Endodermal cell (in vitro differentiated cells): ENCODE measurements around the gene CDH26. TPM values are rescaled to one million over a fixed set of nuclear protein-coding genes. Genes with fewer than 3 reads are reported as not detected.
A peak's percentile ranks its signal among the peaks of the same experiment; 100 is the strongest.

ENCODE experiments used
- DNase-seq: peaks from one replicate; pipeline ENCODE4 v3.0.0-alpha.2; 2017
- H3K27ac ChIP-seq: 2 replicates; pipeline ENCODE4 v1.5.1; 2013; ENCODE audit warnings: mild to moderate bottlenecking, low read depth, low read length, moderate library complexity
- H3K27me3 ChIP-seq: 2 replicates; pipeline ENCODE4 v1.6.1; 2013; ENCODE audit warnings: mild to moderate bottlenecking, low read length, moderate library complexity; ENCODE audit not compliant: insufficient read depth, control insufficient read depth, poor library complexity, severe bottlenecking
- H3K36me3 ChIP-seq: 2 replicates; pipeline ENCODE4 v1.7.0; 2013; ENCODE audit warnings: mild to moderate bottlenecking, low read length, moderate library complexity; ENCODE audit not compliant: control insufficient read depth, insufficient read depth
- H3K4me1 ChIP-seq: one replicate; pipeline ENCODE4 v1.7.0; 2013; ENCODE audit warnings: low read length; ENCODE audit not compliant: control insufficient read depth, insufficient read depth
- H3K4me3 ChIP-seq: 2 replicates; pipeline ENCODE4 v1.5.1; 2013; ENCODE audit warnings: mild to moderate bottlenecking, low read length, moderate library complexity
- H3K9ac ChIP-seq: 2 replicates; pipeline ENCODE4 v1.6.1; 2013; ENCODE audit warnings: mild to moderate bottlenecking, low read length, moderate library complexity; ENCODE audit not compliant: poor library complexity, severe bottlenecking; ENCODE audit errors: extremely low read depth
- H3K9me3 ChIP-seq: 2 replicates; pipeline ENCODE4 v1.6.1; 2013; ENCODE audit warnings: mild to moderate bottlenecking, low read length, moderate library complexity; ENCODE audit not compliant: control insufficient read depth
- H3K27ac Mint-ChIP-seq: 2 replicates; pipeline ENCODE4 v1.8.0; 2020; ENCODE audit warnings: mixed read lengths
- H3K27me3 Mint-ChIP-seq: 2 replicates; pipeline ENCODE4 v1.8.0; 2021; ENCODE audit warnings: mild to moderate bottlenecking, mixed read lengths; ENCODE audit not compliant: insufficient read depth
- H3K36me3 Mint-ChIP-seq: 2 replicates; pipeline ENCODE4 v1.8.0; 2020; ENCODE audit warnings: low read depth, mixed read lengths
- H3K4me1 Mint-ChIP-seq: 2 replicates; pipeline ENCODE4 v1.8.0; 2020; ENCODE audit warnings: mixed read lengths
- H3K4me3 Mint-ChIP-seq: 2 replicates; pipeline ENCODE4 v1.8.0; 2020; ENCODE audit warnings: mild to moderate bottlenecking, moderate library complexity, mixed read lengths
- H3K9me3 Mint-ChIP-seq: 2 replicates; pipeline ENCODE4 v1.8.0; 2020; ENCODE audit warnings: mild to moderate bottlenecking, mixed read lengths
- CTCF ChIP-seq: fragments of 200-600 bp; sonication (generic); conservative IDR thresholded peaks from 2 replicates; pipeline ENCODE4 v1.5.0; 2021; ENCODE audit warnings: antibody characterized with exemption, mild to moderate bottlenecking
- WGBS, 2 experiments: methylation state at CpG; one replicate each; pipeline versions ENCODE4 v1.1.5 to v1.1.7; 2013; ENCODE audit warnings: missing lambda C conversion rate in 2 of 2, mixed read lengths in 1 of 2; ENCODE audit not compliant: insufficient coverage in 1 of 2, insufficient read length in 1 of 2; 5-methylcytosine and 5-hydroxymethylcytosine counted together
- total RNA-seq, 2 donors: library from RNA; stranded (reverse); fragmentation: NEBNext Ultra II Directional in 1 of 2; extraction: Animal tissue kit (Norgen Biotek cat#: 25700) in 1 of 2; gene quantifications; 2 replicates in 1 of 2; 3 replicates in 1 of 2; pipeline ENCODE4 v1.2.1, GENCODE V29; 2021

Gene CDH26
- total RNA-seq, 2 donors from 2014 or later: 0.97 to 2.0 TPM

DNA sequence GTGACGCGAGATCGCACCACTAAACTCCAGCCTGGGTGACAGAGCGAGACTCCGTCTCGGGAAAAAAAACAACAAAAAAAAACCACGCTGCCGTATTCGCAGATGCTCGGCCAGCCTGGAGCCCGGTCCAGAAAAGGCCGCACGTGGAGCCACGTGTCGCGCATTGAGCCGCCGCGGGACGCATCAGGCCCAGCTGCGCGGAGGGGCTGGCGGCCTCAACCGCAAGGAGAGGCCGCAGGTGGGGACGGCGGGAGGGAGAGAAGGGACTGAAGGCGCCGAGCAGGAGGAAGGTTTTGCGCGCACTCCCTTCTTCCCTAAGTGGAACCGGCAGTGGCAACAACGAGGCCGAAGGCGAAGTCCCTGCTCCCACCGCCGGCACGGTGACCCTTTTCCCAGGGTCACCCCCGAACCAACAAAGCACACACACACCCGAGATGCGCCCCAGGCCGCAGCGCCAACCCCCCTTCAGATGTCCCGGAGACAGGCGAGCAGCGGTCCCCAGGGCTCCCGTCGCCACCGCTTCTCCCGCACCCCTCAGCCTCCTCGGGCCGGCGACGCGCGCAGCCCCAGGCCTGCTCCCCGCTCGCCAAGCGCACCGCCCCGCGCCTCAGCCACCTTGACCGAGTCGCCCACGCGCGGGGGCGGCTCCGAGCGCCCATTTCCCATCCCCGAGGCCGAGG, 25.5 kb upstream of the CDH26 start:
- H3K4me1 ChIP-seq: no peaks in the 10 kb centered on the region
- TF ChIP-seq CTCF: no peak
- H3K9ac ChIP-seq: no peak overlapping the region
- H3K4me1 Mint-ChIP-seq: peaks cover 3% of the 10 kb centered on the region
- no peaks in the 10 kb centered on the region for H3K36me3 ChIP-seq
- H3K27ac ChIP-seq: no peak overlapping the region
- no peak for DNase-seq
- H3K9me3 Mint-ChIP-seq: peaks cover 3% of the 10 kb centered on the region
- no peaks in the 10 kb centered on the region for H3K36me3 Mint-ChIP-seq
- no peak overlapping the region for H3K4me3 ChIP-seq
- WGBS, 2 experiments: 96 to 97% methylated on average over 45 to 72 of the region's 72 CpGs
- no peak overlapping the region for H3K27ac Mint-ChIP-seq
- H3K27me3 ChIP-seq: no peaks in the 10 kb centered on the region
- H3K27me3 Mint-ChIP-seq: peaks cover 30% of the 10 kb centered on the region
- no peaks in the 10 kb centered on the region for H3K9me3 ChIP-seq
- H3K4me3 Mint-ChIP-seq: no peak overlapping the region

DNA sequence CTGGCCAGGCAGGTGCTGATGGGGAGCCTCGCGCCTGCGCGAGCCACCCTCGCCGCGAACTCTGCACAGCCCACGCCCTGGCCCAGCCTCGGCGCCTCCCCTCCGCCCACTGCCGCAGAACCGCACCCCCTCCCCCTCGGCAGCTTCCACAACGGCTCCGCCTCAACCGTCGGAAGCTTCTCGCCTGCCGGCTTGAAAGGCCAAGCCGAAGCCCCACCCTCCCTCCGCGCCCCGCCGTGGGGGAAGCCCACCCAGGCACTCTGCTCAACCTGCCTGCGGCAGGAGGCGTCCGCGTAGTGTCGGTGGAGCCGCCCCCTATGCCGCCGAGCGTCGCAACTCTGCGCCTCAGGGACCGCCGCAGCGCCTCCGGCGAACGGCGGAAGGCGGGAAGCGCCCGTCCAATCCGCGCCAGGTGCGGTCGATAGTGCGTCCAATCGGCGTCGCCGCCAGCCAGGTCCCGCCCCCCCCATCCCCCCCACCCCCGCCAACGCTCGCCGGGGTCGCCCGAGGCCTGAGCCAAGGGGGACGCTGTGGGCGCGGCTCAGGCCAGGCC, 24.9 kb upstream of the CDH26 start, which contains the start of gene SYCP2:
Gene SYCP2 (minus strand): TSS at position 342 of the 553 bp plus-strand sequence. CDS start 11,224 bp downstream, outside the sequence.
- Mint-ChIP-seq H3K4me1 (peaks cover 3% of the 10 kb centered on the region), H3K9me3 (peaks cover 5% of the 10 kb centered on the region), H3K36me3 (peaks cover 3% of the 10 kb centered on the region), H3K27me3 (peaks cover 36% of the 10 kb centered on the region), H3K27ac (no peak within 1 kb of the TSS), H3K4me3 (peak within 1 kb of the TSS; percentile 46)
- no peak within 1 kb of the TSS for H3K9ac ChIP-seq
- H3K36me3 ChIP-seq: no peaks in the 10 kb centered on the region
- no peak within 1 kb of the TSS for H3K27ac ChIP-seq
- peaks cover 2% of the 10 kb centered on the region for H3K27me3 ChIP-seq
- no peaks in the 10 kb centered on the region for H3K4me1 ChIP-seq
- H3K9me3 ChIP-seq: no peaks in the 10 kb centered on the region
- H3K4me3 ChIP-seq: peak within 1 kb of the TSS; percentile 74
- no peak for TF ChIP-seq CTCF
- WGBS, 2 experiments: 84 to 97% methylated on average over 20 to 53 of the region's 65 CpGs
- no peak for DNase-seq

GRCh38 chr20:59933849-59934585, 24.2 kb upstream of the CDH26 start:
- H3K27me3 Mint-ChIP-seq: peaks cover 43% of the 10 kb centered on the region
- no peak overlapping the region for H3K9ac ChIP-seq

More at GRCh38 chr20:59933849-59934585, 24.2 kb upstream of the CDH26 start:
- 11 to 13% methylated on average over 37 to 59 of the region's 59 CpGs for WGBS, 2 experiments
- Mint-ChIP-seq H3K36me3 (peaks cover 7% of the 10 kb centered on the region), H3K4me1 (peaks cover 3% of the 10 kb centered on the region), H3K9me3 (peaks cover 11% of the 10 kb centered on the region), H3K4me3 (peak overlapping the region; percentile 46), H3K27ac (no peak overlapping the region)
- Histone ChIP-seq H3K9me3 (no peaks in the 10 kb centered on the region), H3K4me3 (peak overlapping the region; percentile 74), H3K27me3 (peaks cover 8% of the 10 kb centered on the region), H3K27ac (no peak overlapping the region), H3K4me1 (no peaks in the 10 kb centered on the region), H3K36me3 (no peaks in the 10 kb centered on the region)
- TF ChIP-seq CTCF: peak; percentile 99
- DNase-seq: peak; percentile 95
